Right lobe of liver (tissue), 4 donors: ENCODE measurements around the gene LRRC4.

Source experiments
- POLR2A ChIP-seq: fragments of 450-650 bp; IDR thresholded peaks from one replicate; pipeline ENCODE4 v1.6.1; 2017; ENCODE audit warnings: antibody characterized with exemption, mild to moderate bottlenecking
- TF ChIP-seq, protein P1 (sequence below), 4 donors: fragments of 200-600 bp in 3 of 4; fragments of 450-650 bp in 1 of 4; IDR thresholded peaks; one replicate each; pipeline versions ENCODE4 v1.5.1 to v1.8.0; 2016 to 2022; ENCODE audit warnings: antibody characterized with exemption in 4 of 4, mild to moderate bottlenecking in 2 of 4
- donor health status: DM: no; HTN: no; CAD: no.
- donor health status: DM: no; HTN: no; CAD: no.
- donor health status: DM: no; HTN: yes; CAD: no.

DNA sequence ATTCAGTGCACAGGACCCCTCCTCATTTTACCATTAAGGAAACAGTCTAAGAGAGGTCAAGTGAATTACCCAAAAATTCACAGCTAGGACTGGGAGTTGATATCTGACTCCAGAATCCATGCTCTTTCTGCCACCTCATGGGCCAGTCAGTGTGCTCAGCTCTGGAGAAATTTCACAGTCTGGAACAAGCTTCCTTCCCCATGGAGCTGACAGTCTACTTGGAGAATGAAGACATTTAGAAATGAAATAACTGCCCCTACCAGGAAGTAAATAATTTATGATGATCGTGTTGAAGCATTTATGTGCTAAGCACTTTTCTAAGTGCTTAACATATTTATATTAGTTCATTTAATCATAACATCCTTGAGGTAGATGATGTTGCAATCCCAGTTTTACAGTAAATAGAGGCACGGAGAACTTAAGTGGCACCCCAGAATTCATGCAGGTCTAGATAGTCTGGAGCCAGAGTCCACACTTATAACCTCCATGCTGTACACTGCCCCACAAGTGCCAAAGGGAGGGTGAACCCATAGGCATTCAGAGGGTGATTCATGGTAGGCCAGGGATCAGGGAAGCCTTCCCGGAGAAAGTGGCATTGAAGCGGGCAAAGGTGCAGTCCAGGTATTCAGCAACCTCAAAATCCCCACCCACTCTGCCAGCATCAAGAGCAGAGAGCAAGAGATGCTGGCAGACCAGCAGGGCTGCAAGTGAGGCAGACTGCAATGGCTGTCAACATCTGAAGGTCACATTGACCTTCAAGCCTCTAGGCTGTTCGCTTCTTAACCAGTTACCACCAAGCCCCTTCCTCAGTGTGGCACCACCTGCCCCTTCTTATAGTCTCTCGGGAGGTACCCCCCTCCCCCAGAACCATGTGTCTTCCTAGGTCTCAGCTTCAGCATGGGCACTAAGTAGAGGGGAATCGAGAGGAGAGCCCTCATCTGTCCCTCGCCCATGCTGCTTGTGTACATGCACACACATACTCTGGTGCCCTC lies 38.4 kb upstream of the LRRC4 start:
- TF ChIP-seq POLR2A: no peak
- TF ChIP-seq, protein P1, sequence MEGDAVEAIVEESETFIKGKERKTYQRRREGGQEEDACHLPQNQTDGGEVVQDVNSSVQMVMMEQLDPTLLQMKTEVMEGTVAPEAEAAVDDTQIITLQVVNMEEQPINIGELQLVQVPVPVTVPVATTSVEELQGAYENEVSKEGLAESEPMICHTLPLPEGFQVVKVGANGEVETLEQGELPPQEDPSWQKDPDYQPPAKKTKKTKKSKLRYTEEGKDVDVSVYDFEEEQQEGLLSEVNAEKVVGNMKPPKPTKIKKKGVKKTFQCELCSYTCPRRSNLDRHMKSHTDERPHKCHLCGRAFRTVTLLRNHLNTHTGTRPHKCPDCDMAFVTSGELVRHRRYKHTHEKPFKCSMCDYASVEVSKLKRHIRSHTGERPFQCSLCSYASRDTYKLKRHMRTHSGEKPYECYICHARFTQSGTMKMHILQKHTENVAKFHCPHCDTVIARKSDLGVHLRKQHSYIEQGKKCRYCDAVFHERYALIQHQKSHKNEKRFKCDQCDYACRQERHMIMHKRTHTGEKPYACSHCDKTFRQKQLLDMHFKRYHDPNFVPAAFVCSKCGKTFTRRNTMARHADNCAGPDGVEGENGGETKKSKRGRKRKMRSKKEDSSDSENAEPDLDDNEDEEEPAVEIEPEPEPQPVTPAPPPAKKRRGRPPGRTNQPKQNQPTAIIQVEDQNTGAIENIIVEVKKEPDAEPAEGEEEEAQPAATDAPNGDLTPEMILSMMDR (IDR thresholded peaks at IDR 0.05): no peak
